ENCODE measurements around the gene FAM89A. TPM values are rescaled to one million over a fixed set of nuclear protein-coding genes. Genes with fewer than 3 reads are reported as not detected.

FAM89A gene
- total and polyA plus RNA-seq, 2 donors (not counting 3 experiments of a cell fraction or from before 2014, with no cell fraction given), result 21.0 to 24.0 TPM

- H3K36me3 ChIP-seq (ENCODE audit: control insufficient read depth in 2 of 2, extremely low read depth in 1 of 2, insufficient read depth in 2 of 2, low read length in 2 of 2), result no peaks in the 10 kb centered on the region
- intact Hi-C loops (cut with micrococcal nuclease), result loop anchor here (1.0 to 5.0 kb wide), 7 partner anchors 11 to 162 kb away; partner anchors contain the start of genes TRIM67 and TTC13
- peak overlapping the region; percentile 45 for H3K27ac ChIP-seq (ENCODE audit: insufficient read depth, low read depth, low read length)
- no peak overlapping the region for H3K9ac ChIP-seq (replicated peaks; ENCODE audit: extremely low read depth, insufficient read depth, low read length)
- CTCF ChIA-PET, result interaction anchor here (0.8 to 1.2 kb wide), 6 partner anchors 12 to 142 kb away, joined by 3 to 8 read pairs (median 4); partner anchors contain the start of genes ARV1 and TTC13
- H2AFZ ChIP-seq (ENCODE audit: low read depth, low read length), result peak overlapping the region; percentile 60
- dilution Hi-C loops (cut with MboI; ENCODE audit: extremely low pct_ligation_motif_present, low sequenced_read_pairs), result no loop called here
- no peak overlapping the region for H3K4me3 ChIP-seq (replicated peaks in 1 of 3; ENCODE audit: insufficient read depth in 1 of 3, low read depth in 1 of 3, low read length in 3 of 3)
- H3K4me1 ChIP-seq (ENCODE audit: control insufficient read depth, extremely low read depth, insufficient read depth, low read length), result peaks cover 16% of the 10 kb centered on the region
- FAIRE-seq (peak; percentile 91), DNase-seq (ENCODE audit: low read depth, low spot score) (peak; percentile 89)
- H3K9me3 ChIP-seq (replicated peaks; ENCODE audit: control insufficient read depth, insufficient read depth, low read length), result no peaks in the 10 kb centered on the region
- no peaks in the 10 kb centered on the region for H3K79me2 ChIP-seq (ENCODE audit: control insufficient read depth, insufficient read depth, low read length)
- no peaks in the 10 kb centered on the region for H3K9me1 ChIP-seq (replicated peaks; ENCODE audit: control insufficient read depth, extremely low read depth, insufficient read depth, low read length)
- no peaks in the 10 kb centered on the region for H4K20me1 ChIP-seq (replicated peaks; ENCODE audit: control insufficient read depth, extremely low read depth, insufficient read depth, low read length)
- POLR2A ChIA-PET, result interaction anchor here (1.2 kb wide), 1 partner anchor 42 kb away, joined by 4 read pairs; no protein-coding TSS in a partner anchor
- no peaks in the 10 kb centered on the region for H3K27me3 ChIP-seq (ENCODE audit: control insufficient read depth in 2 of 2, insufficient read depth in 2 of 2, low read length in 2 of 2)
- BruUV-seq (replicated peaks), result no TSS peak
- H3K4me2 ChIP-seq (ENCODE audit: insufficient read depth, low read length), result peak overlapping the region; percentile 20
- peak; percentile 55 for TF ChIP-seq POLR2AphosphoS5 (IDR thresholded peaks at IDR 0.05; ENCODE audit: insufficient read depth, low read depth, low read length)
- peak; percentile 5 for TF ChIP-seq MAX (IDR thresholded peaks at IDR 0.05; ENCODE audit: insufficient read depth, insufficient read length)
- TF ChIP-seq MYC (IDR thresholded peaks at IDR 0.05; ENCODE audit: low read depth, low read length), result no peak
- no peak for TF ChIP-seq EZH2 (IDR thresholded peaks at IDR 0.05; ENCODE audit: borderline replicate concordance, low read depth, low read length, severe bottlenecking)
- no peak for TF ChIP-seq FOS (IDR thresholded peaks at IDR 0.05; ENCODE audit: borderline replicate concordance, insufficient read depth, low read length)
- TF ChIP-seq POLR2A (IDR thresholded peaks at IDR 0.05; ENCODE audit: low read depth, low read length), result no peak
Observed at GRCh38 chr1:231028682-231029081, 11.4 kb downstream of the FAM89A start.

GRCh38 chr1:231027971-231028370 is 12.1 kb downstream of the FAM89A start:
- TF ChIP-seq POLR2AphosphoS5 (IDR thresholded peaks at IDR 0.05; ENCODE audit: insufficient read depth, low read depth, low read length) (no peak), GATA2 (IDR thresholded peaks at IDR 0.05; ENCODE audit: insufficient read depth, insufficient read length, low read depth, low read length) (no peak), MYC (IDR thresholded peaks at IDR 0.05; ENCODE audit: low read depth, low read length) (no peak), CTCF (IDR thresholded peaks at IDR 0.05; ENCODE audit: extremely low read depth in 1 of 2, insufficient read depth in 1 of 2, low read depth in 1 of 2, low read length in 2 of 2) (no peak), JUN (IDR thresholded peaks at IDR 0.05; ENCODE audit: borderline replicate concordance, insufficient read depth, insufficient read length, low read depth) (no peak), FOS (IDR thresholded peaks at IDR 0.05; ENCODE audit: borderline replicate concordance, insufficient read depth, low read length) (no peak), EZH2 (IDR thresholded peaks at IDR 0.05; ENCODE audit: borderline replicate concordance, low read depth, low read length, severe bottlenecking) (no peak)
- POLR2A ChIA-PET, result interaction anchor here (1.2 kb wide), 1 partner anchor 43 kb away, joined by 4 read pairs; no protein-coding TSS in a partner anchor
- peak overlapping the region; percentile 45 for H3K27ac ChIP-seq (ENCODE audit: insufficient read depth, low read depth, low read length)
- no peak overlapping the region for H3K9ac ChIP-seq (replicated peaks; ENCODE audit: extremely low read depth, insufficient read depth, low read length)
- H3K4me3 ChIP-seq (replicated peaks in 1 of 3; ENCODE audit: insufficient read depth in 1 of 3, low read depth in 1 of 3, low read length in 3 of 3), result no peak overlapping the region
- BruUV-seq (replicated peaks), result no TSS peak
- intact Hi-C loops (cut with micrococcal nuclease) (loop anchor here (1.0 to 5.0 kb wide), 7 partner anchors 11 to 161 kb away; partner anchors contain the start of genes TRIM67 and TTC13), dilution Hi-C loops (cut with MboI; ENCODE audit: extremely low pct_ligation_motif_present, low sequenced_read_pairs) (no loop called here)
- no peak for DNase-seq (ENCODE audit: low read depth, low spot score)
- no peaks in the 10 kb centered on the region for H3K79me2 ChIP-seq (ENCODE audit: control insufficient read depth, insufficient read depth, low read length)
- peak overlapping the region; percentile 60 for H2AFZ ChIP-seq (ENCODE audit: low read depth, low read length)
- H3K4me1 ChIP-seq (ENCODE audit: control insufficient read depth, extremely low read depth, insufficient read depth, low read length), result peaks cover 16% of the 10 kb centered on the region
- H4K20me1 ChIP-seq (replicated peaks; ENCODE audit: control insufficient read depth, extremely low read depth, insufficient read depth, low read length), result no peaks in the 10 kb centered on the region
- H3K9me3 ChIP-seq (replicated peaks; ENCODE audit: control insufficient read depth, insufficient read depth, low read length), result no peaks in the 10 kb centered on the region
- FAIRE-seq, result no peak
- H3K27me3 ChIP-seq (ENCODE audit: control insufficient read depth in 2 of 2, insufficient read depth in 2 of 2, low read length in 2 of 2), result no peaks in the 10 kb centered on the region
- CTCF ChIA-PET, result interaction anchor here (0.8 to 1.2 kb wide), 6 partner anchors 13 to 143 kb away, joined by 3 to 8 read pairs (median 4); partner anchors contain the start of genes ARV1 and TTC13
- no peaks in the 10 kb centered on the region for H3K9me1 ChIP-seq (replicated peaks; ENCODE audit: control insufficient read depth, extremely low read depth, insufficient read depth, low read length)
- H3K36me3 ChIP-seq (ENCODE audit: control insufficient read depth in 2 of 2, extremely low read depth in 1 of 2, insufficient read depth in 2 of 2, low read length in 2 of 2), result no peaks in the 10 kb centered on the region
- H3K4me2 ChIP-seq (ENCODE audit: insufficient read depth, low read length), result peak overlapping the region; percentile 20

Data from endothelial cell of umbilical vein (primary cell).